Right atrium auricular region (tissue), 2 donors: ENCODE measurements around the gene FICD. TPM values are rescaled to one million over a fixed set of nuclear protein-coding genes. Genes with fewer than 3 reads are reported as not detected.
A peak's percentile ranks its signal among the peaks of the same experiment; 100 is the strongest.

Experiments used
- DNase-seq: peaks from one replicate; pipeline ENCODE4 v3.0.0-alpha.2; 2019; ENCODE audit warnings: low spot score
- H3K27ac ChIP-seq, 2 donors: fragments of 200-600 bp; sonication (generic); 1 replicate in 1 of 2; 2 replicates in 1 of 2; pipeline ENCODE4 v1.5.1; 2016 to 2019
- H3K27me3 ChIP-seq, 2 donors: fragments of 200-600 bp; sonication (generic); one replicate each; pipeline versions ENCODE4 v1.5.1 to v1.6.0; 2017 to 2019
- H3K36me3 ChIP-seq: fragments of 200-600 bp; sonication (generic); one replicate; pipeline ENCODE4 v1.5.1; 2016
- H3K4me1 ChIP-seq, 2 donors: fragments of 200-600 bp; sonication (generic); one replicate each; pipeline versions ENCODE4 v1.5.1 to v1.6.0; 2017 to 2019
- H3K4me3 ChIP-seq, 2 donors: fragments of 200-600 bp; sonication (generic); 1 replicate in 1 of 2; 2 replicates in 1 of 2; pipeline ENCODE4 v1.5.1; 2017 to 2019; ENCODE audit warnings: mild to moderate bottlenecking in 1 of 2, moderate library complexity in 1 of 2
- H3K9me3 ChIP-seq, 2 donors: fragments of 200-600 bp; sonication (generic); one replicate each; pipeline ENCODE4 v1.5.1; 2019
- CTCF ChIP-seq, 2 donors: fragments of 200-600 bp; sonication (generic); IDR thresholded peaks; one replicate each; pipeline ENCODE4 v1.5.1; 2019; ENCODE audit warnings: antibody characterized with exemption in 2 of 2
- total RNA-seq, 2 donors: library from RNA; depleted of rRNA; stranded (reverse); fragments of >200 nt; gene quantifications; one replicate each; pipeline ENCODE4 v1.1.0, GENCODE V29; 2016

The FICD gene
- total RNA-seq, 2 donors from 2014 or later = 2.6 to 7.5 TPM

DNA sequence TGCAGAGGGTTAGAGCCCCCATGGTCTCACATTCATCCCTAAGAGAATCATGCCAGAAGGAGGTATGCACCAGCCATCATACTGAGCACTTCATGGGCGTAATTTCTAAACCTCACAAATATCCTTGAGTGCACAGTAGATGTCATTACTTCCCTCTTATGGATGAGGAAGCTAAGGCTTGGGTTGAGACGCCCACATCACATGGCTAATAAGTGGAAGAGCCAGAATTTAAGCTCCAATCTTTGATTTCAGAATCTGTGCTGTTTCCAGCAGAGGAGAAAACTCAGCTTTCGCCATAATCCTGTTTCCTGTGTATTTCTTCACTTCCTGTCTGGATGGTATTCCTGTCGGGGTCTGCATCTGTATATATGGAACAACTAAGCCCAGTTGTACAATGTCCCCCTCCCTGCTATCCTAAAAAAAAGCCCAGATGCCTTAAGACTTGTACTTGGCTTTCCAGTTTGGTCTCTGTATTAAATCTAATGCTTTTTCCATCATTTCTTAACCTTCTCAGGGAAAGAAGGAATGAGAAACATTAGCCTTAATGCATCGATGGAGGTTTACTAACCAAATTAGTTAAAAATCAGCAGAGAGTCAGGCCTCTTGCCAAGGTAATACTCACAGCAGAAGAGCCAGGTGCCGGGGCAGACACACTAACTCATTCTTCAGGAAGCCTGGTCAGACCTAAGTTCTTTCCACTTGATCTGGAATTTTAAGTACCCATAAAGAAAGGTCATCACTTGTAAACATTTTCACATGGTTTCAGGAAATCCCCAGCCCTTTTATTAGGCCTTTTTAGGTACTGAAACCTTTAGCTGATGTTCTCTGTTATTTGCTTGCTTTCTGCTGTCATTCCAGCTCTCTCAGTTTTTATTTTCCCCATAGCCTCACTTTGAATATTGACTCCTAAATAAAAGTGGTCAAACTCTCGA is 52.6 kb downstream of the FICD start:
- TF ChIP-seq CTCF (IDR thresholded peaks at IDR 0.05) = no peak
- Histone ChIP-seq H3K36me3 (peaks cover 58% of the 10 kb centered on the region), H3K4me3 (no peak overlapping the region), H3K27ac (peak overlapping the region; percentile 13 to 20), H3K27me3 (no peaks in the 10 kb centered on the region), H3K4me1 (peaks cover 0 to 34% of the 10 kb centered on the region in 2 donors), H3K9me3 (no peaks in the 10 kb centered on the region)
- no peak for DNase-seq

GRCh38 chr12:108568338-108569154 is 53.5 kb downstream of the FICD start:
- Histone ChIP-seq H3K4me1 (peaks cover 0 to 27% of the 10 kb centered on the region in 2 donors), H3K4me3 (no peak overlapping the region), H3K27ac (peak overlapping the region in 1 of 2 donors; percentile 13), H3K27me3 (no peaks in the 10 kb centered on the region), H3K36me3 (peaks cover 58% of the 10 kb centered on the region), H3K9me3 (no peaks in the 10 kb centered on the region)
- TF ChIP-seq CTCF (IDR thresholded peaks at IDR 0.05) = no peak
- no peak for DNase-seq

Other genes starting within 250 kb of the FICD start
- 10 to 100 TPM in 1 of 2 donors, 1 to 10 TPM in 1; 6.2 to 11.0 TPM for gene CMKLR1, start 176.0 kb upstream of the FICD start, total RNA-seq
- 10 to 100 TPM; 33.4 to 44.4 TPM for gene SART3, start 45.9 kb downstream of the FICD start, total RNA-seq
- gene ISCU, start 47.3 kb downstream of the FICD start, total RNA-seq = 100 to 1,000 TPM; 421 to 433 TPM
- gene TMEM119, start 82.8 kb downstream of the FICD start, total RNA-seq = 1 to 10 TPM; 1.8 to 5.5 TPM
- gene SELPLG, start 118.6 kb downstream of the FICD start, total RNA-seq = 1 to 10 TPM; 3.7 to 7.7 TPM
- gene CORO1C, start 216.2 kb downstream of the FICD start, total RNA-seq = 10 to 100 TPM; 59.6 to 70.7 TPM